ENCODE measurements around the gene ARHGAP20.

DNA sequence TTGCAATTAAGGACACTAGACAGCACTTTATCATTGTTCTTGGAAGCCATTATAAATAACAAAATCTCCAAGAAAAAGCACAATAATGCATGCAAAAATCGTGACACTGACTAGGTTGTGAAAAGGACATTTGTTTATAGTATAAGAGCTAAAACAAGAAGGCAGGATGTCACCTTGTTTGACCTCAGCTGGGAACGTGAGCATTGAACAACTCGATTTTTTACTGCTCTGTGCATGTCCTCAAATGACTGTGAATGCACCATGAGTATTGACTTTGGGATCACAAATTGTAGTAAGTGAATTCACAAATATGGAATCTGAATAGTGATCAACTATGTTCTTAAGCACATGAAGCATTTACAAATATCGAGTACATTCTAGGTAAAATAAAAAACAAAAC lies 35.3 kb upstream of the ARHGAP20 start:
- TF ChIP-seq, protein P1, sequence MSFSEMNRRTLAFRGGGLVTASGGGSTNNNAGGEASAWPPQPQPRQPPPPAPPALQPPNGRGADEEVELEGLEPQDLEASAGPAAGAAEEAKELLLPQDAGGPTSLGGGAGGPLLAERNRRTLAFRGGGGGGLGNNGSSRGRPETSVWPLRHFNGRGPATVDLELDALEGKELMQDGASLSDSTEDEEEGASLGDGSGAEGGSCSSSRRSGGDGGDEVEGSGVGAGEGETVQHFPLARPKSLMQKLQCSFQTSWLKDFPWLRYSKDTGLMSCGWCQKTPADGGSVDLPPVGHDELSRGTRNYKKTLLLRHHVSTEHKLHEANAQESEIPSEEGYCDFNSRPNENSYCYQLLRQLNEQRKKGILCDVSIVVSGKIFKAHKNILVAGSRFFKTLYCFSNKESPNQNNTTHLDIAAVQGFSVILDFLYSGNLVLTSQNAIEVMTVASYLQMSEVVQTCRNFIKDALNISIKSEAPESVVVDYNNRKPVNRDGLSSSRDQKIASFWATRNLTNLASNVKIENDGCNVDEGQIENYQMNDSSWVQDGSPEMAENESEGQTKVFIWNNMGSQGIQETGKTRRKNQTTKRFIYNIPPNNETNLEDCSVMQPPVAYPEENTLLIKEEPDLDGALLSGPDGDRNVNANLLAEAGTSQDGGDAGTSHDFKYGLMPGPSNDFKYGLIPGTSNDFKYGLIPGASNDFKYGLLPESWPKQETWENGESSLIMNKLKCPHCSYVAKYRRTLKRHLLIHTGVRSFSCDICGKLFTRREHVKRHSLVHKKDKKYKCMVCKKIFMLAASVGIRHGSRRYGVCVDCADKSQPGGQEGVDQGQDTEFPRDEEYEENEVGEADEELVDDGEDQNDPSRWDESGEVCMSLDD (tag by site-specific recombination; IDR thresholded peaks at IDR 0.05) = no peak
- TF ChIP-seq ZNF341 (tag by site-specific recombination; IDR thresholded peaks at IDR 0.05; ENCODE audit: low read depth) = no peak
- TF ChIP-seq, protein P2, sequence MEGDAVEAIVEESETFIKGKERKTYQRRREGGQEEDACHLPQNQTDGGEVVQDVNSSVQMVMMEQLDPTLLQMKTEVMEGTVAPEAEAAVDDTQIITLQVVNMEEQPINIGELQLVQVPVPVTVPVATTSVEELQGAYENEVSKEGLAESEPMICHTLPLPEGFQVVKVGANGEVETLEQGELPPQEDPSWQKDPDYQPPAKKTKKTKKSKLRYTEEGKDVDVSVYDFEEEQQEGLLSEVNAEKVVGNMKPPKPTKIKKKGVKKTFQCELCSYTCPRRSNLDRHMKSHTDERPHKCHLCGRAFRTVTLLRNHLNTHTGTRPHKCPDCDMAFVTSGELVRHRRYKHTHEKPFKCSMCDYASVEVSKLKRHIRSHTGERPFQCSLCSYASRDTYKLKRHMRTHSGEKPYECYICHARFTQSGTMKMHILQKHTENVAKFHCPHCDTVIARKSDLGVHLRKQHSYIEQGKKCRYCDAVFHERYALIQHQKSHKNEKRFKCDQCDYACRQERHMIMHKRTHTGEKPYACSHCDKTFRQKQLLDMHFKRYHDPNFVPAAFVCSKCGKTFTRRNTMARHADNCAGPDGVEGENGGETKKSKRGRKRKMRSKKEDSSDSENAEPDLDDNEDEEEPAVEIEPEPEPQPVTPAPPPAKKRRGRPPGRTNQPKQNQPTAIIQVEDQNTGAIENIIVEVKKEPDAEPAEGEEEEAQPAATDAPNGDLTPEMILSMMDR (tag by site-specific recombination; IDR thresholded peaks at IDR 0.05) = no peak
- no peak for TF ChIP-seq GLIS1 (tag by site-specific recombination; IDR thresholded peaks at IDR 0.05)
